GM21619 (cell line): ENCODE measurements around the gene CDK11B.
"Not testable (repeated sequence)": the region's sequence is repeated elsewhere in the genome, so short reads cannot be mapped to it uniquely, and the experiment has no call there.

Experiments used
- ATAC-seq: cut with Tn5 transposase; IDR thresholded peaks from one replicate; pipeline ENCODE4 v1.9.1; 2021; ENCODE audit not compliant: unreplicated experiment

The CDK11B gene

DNA sequence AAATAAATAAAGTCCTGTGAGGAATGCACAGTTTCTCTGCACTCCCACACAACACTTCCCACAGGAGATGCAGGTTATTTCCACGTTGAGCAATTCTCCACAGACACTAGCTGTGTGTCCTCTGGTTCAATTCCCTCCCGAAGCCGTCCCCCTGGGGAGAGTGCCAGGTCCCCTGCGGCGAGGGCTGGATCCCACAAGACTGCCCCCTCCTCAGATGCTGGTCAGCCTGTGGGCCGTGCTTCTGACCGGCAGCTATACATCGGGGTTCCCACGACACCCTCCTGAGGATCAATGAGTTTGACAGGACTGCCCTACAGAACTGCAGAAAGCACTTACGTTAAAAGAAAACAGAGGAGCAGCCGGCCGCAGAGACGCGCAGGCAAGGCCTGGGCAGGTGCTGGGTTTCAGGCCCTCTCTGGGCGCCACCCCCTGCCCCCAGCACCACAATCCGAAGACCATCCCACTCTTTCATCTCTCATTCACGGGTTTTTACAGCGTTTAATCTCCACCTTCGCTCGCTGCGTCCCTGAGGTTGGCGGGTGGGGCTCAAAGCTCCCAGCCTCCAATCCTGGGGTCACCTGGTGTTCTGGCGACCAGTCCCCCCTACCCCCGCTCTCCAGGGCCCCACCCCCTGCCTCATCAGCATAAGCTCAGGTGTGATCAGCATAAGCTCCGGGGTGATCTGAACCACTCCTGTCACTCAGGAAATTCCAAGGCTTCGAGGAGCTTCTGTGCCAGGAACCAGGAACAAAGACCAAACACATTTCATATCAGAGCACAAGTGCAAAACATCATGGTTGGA, 24.5 kb upstream of the CDK11B start:
- ATAC-seq: no peak

DNA sequence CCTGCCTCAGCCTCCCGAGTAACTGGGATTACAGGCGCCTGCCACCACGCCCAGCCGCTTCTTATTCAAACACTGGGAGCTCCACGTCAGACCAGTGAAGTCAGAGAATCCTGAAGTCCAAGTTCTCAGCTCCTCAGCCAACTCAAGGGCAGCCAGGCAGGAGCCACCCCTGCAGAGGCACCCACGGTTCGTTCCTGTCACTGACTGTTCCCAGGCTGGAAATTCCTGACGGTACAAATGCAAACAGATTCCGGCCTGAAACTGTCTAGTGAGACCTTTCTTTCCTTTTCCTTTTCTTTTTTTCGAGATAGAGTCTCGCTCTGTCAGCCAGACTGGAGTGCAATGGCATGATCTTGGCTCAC, 22.1 kb upstream of the CDK11B start:
- no peak for ATAC-seq

DNA sequence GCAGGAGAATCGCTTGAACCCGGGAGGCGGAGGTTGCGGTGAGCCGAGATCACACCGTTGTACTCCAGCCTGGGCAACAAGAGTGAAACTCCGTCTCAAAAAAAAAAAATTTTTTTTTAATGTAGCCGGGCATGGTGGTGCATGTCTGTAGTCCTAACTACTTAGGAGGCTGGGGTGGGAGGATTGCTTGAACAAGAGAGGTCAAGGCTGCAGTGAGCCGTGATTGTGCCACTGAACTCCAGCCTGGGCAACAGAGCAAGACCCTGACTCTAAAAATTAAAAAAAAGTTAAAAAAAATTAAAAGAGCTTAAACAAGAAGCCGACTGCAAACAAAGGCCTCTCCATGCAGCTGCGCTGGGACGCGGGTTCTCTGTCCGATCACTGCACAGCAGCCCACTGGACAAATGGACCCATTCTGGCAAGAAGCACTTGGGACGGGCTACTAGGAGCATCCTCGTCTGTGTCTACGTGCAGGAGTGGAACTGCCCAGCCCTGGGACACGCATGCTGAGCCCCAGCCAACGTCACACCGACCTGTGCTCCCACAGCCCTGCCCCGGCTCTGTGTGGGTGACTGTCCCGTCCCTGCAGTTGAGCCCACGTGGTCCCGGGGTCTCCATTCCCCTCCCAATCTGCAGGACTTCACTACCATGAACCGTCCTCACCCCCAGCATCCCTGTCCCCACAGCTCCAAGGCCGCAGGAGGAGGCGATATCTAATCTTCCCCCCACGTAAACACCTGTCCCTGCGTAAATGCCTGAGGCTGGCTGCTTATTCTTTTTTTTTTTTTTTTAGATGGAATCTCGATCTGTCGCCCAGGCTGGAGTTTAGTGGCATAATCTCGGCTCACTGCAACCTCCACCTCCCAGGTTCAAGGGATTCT, 21.5 kb upstream of the CDK11B start:
- ATAC-seq: no peak

DNA sequence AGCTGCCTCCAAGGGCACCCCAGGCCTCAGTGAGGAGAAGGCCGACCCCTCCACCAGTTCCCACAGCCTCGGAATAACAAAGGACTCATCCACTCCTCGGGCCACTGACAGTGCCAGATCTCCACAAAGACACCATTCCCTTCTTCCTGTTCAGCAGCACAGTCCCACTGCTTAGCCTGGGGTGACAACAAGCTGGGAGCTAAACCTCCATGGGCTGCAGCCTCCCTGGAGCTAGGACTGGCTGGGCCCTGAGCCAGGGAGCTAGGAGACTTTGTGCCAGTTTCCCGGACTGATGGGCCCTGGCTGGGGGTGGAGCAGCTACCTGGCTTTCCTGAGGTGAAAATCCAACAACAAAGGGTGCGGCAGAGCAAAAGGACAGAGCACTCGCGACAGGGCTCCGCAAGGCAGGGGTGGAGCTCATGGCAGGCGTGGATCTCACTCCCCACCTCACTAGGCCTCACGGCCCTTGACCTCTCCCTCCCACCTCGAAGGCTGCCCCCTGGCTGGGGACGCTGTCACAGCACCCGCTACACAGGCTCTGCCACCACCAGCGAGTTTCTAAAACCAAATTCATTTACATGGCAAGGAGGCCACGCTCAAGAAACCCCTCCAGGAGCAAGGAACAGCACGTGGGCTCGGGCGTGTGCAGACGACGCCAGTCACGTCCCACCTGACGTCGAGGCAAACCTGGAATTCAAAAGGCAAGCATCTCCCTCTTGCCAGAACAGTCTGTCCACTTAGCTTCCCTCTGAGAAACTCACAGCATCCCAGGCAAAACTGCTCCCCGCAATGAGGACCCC, 20.0 kb upstream of the CDK11B start:
- no peak for ATAC-seq

DNA sequence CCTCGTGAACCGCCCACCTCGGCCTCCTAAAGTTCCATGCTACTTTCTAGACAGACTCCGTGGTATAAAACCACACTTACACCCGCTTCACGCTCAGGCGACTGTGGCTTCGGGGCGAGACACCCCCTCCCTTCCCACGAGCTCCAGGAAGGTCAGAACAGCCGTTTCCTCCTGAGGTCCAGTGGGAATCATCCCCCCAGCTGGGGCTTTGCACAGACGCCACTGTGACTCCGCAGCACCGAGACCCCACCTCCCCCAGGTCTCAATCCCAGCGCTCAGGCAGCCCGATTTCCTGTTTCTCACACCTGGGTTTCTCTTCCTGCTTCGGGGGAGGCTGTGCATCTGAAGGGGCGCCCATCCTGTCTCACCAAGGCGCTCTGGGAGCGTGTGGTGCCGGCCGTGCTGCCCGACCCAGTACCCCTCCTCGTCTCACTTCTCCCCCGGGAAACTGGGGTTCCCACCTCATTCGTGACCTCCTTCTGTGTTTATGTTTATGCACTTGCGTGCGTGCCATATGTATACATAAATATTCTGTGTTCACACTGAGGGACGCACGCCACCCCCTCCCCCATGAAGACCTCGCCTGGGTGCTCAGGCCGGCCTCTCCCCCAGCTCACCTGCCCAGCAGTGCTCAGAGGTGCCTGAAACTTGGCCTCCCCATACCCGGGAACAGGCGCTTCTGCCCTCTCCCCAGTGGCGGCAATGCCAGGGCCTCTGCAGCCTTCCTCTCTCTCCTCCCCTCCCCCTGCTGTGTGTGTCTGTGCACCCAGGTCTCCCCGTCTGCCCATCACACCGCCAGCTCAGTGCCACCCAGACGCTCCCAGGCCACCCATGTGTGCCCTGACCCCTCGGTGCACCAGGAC, 19.1 kb upstream of the CDK11B start:
- peak; percentile 63 for ATAC-seq

DNA sequence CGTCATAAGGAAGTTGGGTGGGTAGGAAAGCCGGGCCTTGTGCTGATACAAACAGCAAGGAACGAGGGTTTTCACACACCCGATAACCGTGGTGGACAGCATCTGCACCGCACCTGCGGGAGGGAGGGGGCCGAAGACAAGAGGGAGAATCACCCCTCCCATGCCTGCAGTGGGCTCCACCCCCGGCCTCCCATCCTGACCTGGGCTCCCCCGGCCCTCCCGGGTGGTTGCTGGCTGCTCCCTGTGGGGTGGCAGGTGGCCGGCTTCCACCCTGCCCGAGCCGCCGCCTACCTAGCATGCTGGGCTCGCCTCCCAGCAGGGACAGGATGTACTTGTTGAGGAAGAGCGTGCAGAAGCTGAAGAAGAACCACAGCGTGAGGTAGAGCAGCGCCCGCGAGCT, 17.3 kb upstream of the CDK11B start:
- not testable (repeated sequence) for ATAC-seq

DNA sequence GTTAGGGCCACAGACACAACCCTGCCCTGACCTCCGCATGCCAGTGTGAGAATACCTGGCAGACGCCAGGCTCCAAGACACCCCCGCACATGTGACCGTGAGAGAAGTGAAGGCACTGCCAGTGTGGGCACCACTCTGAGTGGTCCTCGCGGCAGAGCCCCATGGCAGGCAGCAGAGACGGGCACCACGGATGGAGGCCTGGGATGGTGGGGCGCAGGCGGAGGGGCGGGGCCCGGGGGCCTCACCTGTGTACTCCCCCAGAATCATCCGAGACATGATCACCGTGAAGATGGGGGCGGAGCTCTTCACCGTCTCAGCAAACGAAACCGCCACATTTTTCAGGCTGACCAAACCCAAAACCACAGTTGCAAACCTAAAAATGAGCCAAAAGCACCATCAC, 16.4 kb upstream of the CDK11B start:
- ATAC-seq: not testable (repeated sequence)

DNA sequence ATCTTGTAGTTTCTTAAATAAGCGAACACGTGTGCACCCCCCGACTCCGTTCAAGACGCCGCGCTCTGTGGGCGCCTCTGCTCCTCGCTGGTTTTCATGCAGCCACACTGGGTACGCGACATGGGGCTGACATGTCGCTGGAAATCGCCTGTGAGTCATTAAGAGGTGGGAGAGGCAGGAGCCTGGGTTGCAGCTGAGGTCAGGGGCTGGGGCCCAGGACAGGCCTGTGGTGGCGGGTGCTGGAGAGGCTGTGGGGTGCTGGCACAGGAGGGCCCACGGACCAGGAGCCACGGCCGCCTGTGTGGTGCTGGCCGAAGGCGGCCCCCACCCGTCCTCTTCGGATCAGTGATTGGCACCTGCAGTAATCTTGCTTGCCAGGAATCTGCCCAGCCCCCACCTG, 16.0 kb upstream of the CDK11B start:
- ATAC-seq: not testable (repeated sequence)

DNA sequence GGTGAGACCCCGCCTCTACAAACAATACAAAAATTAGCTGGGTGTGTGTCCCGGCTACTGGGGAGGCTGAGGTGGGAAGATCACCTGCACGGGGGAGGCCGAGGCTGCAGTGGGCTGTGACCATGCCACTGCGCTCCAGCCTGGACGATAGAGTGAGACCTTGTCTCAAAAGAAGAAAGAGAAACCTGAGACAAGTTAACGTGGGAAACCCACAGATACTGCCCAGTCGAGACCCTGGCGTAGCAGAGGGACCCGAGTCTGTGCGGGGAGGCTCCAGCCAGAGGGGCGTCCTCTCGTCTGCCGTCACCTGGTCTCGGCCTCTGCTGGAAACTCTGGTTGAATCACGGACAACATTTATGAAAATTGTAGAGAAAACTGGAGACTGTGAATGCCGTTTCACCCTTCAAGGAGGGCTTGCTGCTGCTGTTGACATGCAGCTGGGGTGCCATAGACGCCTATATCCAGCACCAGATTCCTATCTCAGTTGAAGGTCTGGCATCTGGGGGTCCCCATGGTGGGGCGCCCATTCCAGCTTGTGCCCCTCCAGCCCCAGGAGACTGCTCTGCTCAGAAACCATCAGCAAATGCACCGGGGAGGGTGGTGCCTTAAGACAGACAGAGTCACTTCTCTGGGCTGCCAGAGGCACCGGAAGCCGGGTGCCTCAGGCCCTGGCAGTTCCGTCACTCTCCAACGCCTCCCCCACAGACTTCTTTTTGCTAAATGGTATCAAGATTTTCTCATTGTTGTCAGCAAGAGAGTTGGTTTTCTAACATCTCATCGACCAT, 13.6 kb upstream of the CDK11B start:
- ATAC-seq: no peak

DNA sequence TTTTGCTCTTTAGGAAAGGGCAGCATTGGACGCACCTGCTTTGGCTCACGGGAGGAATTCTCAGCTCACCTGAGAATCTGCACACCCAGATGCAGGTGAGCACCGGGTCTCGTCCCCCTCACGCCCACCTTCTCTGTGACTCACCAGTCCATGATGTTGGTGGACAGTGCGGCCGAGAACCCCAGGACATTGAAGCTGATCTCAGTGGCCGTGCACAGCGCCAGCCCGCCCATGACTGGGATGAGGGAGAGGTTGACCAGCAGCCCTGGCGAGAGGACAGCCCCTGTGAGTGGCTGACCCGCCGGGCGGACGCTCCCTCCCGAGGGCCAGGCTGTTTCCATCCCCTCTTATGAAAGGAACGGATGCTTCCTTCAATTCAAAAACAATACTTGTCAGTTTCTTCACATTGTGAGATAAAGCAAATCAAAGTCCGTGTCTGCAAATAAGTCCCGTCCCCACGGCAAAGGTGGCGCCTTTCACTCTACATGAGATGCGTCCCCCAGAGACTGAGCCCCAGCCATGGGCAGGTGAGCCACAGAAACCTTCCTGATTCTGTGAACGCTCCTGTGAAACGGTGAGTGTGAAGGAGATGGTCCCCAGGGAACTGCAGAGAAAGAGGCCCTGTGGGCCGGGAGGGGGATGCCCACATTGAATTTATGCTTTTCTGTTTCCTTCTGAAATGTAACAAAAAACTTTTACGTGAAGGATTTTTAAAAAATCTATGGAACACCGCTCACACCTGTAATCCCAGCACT, 12.7 kb upstream of the CDK11B start:
- ATAC-seq: no peak

DNA sequence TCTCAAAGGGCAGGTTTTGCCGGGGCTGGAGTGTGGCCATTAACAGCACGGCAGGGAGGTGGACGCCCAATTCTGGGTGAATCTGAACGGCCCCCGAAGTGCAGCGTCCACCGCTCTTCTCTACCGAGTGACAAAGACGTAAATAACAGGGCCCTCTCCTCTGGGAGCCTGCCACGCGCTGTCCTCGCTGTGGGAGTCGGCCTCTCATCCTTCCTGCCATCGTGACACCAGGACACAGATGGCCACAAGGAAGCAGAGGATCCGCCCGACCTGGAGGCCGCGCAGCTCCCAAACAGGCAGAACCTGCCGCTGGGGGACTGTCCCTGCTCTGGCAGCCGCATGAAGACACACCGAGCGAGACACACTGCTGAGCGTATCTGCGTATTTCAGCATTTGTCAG, 12.1 kb upstream of the CDK11B start:
- ATAC-seq: no peak

DNA sequence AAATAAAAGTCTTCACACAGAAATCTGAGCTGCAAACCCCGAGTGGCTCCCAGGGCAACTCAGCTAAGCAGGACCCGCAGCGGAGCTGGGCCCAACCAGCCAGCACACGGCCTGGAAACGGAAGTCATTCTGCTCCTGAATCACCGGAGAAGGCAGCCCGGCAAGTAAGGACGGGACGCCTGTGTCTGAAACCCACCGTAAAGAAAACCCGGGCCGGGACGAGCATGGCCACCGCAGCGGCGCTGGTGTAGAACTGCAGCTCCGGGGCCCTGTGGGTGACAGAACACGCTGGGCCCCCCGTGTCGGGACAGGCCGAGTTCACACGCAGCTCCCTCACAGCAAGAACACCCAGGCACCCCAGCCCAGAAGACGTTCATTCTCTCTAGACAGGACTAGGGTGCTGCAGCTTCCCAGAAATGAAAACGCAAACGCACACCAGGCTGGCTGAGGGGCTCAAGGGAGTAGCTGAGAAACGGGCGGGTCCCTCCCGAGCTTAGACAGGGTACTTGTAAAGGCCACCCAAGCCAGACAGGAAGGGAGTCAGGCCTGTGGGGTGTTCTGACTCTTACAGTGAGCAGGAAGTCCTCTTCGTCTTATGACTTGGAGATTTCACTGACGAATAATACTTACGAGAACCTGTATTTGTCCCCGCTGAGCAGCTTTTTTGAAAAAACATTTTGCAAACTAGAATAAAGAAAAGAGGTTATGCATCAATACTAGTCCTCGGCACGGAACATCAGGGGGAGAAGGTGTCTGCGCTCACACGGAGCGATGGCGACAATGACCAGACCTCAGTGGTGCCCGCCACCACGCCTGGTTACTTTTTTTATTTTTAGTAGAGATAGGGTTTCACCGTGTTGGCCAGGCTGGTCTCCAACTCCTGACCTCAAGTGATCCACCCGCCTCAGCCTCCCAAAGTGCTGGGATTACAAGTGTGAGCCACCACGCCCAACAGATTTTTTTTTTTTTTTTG, 10.9 kb upstream of the CDK11B start:
- no peak for ATAC-seq

DNA sequence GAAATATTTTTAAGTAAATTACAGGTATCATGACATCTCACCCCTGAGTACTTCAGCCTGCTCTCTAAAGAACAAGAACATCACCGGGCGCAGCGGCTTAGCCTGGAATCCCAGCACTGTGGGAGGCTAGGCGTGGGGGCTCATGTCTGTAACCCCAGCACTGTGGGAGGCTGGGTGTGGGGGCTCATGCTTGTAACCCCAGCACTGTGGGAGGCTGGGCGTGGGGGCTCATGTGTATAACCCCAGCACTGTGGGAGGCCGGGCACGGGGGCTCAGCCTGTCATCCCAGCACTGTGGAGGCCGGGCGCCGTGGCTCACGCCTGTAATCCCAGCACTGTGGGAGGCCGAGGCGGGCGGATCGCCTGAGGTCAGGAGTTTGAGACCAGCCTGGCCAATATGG, 7.7 kb upstream of the CDK11B start:
- ATAC-seq: no peak

DNA sequence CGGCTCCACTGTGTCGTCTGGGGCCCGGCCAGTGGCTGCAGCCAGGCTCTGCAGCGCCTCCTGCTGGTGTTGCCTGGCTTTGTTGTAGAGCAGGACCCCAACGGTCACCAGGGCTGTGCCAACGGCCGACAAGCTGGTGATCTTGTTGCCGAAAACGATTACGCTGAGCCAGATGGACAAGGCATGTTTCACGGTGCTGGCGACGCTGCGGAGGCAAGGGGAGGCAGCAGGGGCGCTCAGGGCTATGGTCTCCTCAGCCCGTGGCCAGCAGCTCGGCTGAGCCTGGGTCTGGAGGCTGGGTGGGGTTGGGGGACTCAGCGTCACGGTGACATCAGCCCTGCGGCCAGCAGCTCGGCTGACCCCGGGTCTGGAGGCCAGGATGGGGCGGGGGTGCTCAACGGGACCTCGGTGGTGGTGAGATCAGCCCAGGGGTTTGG, 7.0 kb upstream of the CDK11B start:
- ATAC-seq: no peak

DNA sequence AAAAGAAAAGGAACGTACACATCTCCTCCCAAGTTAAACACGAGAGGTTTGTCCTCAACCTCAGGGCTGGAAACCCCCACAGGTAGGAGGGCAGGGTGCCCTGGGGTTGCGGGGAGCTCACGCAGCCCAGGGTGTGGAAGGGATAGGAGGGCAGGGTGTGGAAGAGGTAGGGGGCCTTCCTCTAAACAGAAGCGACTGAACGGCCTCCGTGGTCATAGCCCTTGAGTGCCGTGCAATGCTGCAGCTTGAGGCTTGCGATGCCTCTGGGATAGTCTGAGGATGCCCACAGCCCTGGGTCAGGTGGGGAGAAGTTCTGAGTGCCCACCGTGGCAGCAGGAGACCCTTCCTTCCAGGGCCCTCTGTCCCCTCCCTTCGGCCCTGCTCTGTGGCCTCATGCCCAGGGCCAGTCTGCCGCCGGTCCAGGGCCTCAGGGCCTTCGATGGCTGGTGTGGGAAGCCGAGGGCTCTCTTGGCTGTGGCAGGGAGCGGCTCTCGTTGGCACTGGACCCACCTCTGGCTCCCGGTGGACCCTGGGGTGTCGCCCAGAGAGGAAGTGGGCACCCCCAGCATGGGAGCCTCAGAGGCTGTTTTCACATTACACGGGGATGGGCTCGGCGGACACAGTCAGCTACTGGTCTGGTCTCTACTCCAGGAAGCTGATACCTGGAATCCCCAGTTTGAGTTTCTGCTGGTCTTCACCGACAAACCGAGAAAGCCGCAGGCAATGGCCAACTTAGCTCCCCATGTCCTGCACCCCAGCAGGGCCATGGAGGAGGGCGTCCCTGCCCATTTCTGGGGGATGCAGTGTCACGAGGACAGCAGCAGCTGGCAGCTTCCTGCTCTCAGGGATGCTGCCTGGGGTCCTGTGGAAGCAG, 6.4 kb upstream of the CDK11B start:
- ATAC-seq: no peak

DNA sequence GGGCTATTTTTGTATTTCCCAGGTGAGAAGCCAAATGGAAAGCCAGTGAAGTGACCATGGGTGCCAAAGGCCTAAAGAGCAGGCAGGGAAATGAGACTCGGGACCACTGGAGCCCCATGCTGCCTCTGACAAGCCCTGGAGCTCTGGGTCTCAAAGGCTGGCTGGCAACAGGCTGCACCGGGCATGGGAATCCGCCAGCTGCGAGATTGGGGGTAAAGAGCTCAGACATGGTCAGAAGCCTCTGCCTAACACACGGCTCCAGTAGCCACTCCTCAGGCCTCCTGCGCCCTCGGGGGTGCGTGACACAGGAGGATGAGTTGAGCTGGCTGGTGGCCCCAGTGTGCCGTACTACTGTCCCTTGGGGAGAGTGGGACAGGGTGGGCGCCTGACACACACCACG, 5.5 kb upstream of the CDK11B start:
- ATAC-seq: not testable (repeated sequence)
